ENCODE measurements around the gene CEACAM5. TPM values are rescaled to one million over a fixed set of nuclear protein-coding genes. Genes with fewer than 3 reads are reported as not detected.

The CEACAM5 gene
- total and polyA plus RNA-seq, 2 of the 4 experiments (the other 2 are of a cell fraction), result not detected

DNA sequence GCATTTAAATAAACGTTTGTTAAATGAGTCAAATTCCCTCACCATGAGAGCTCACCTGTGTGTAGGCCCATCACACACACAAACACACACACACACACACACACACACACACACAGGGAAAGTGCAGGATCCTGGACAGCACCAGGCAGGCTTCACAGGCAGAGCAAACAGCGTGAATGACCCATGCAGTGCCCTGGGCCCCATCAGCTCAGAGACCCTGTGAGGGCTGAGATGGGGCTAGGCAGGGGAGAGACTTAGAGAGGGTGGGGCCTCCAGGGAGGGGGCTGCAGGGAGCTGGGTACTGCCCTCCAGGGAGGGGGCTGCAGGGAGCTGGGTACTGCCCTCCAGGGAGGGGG is 8.5 kb upstream of the CEACAM5 start:
- dilution Hi-C loops (cut with HindIII; ENCODE audit: low sequenced_read_pairs, unreplicated experiment), result no loop called here
- DNase-seq (no peak), ATAC-seq (ENCODE audit: low read depth) (no peak)
- Histone ChIP-seq H3K56ac (ENCODE audit: extremely low read depth, insufficient read depth, low read length) (no peak overlapping the region), H2BK20ac (ENCODE audit: low read depth, low read length) (no peak overlapping the region), H4K20me1 (ENCODE audit: insufficient read depth, low read length) (no peaks in the 10 kb centered on the region), H3K4ac (ENCODE audit: low read depth, low read length) (no peak overlapping the region), H2BK5ac (ENCODE audit: low read depth, low read length, poor library complexity, severe bottlenecking) (no peak overlapping the region), H3K14ac (replicated peaks; ENCODE audit: low read depth, low read length) (no peak overlapping the region), H3K9ac (ENCODE audit: low read depth, low read length) (no peak overlapping the region), H3K36me3 (ENCODE audit: control insufficient read depth, insufficient read depth, low read length) (no peaks in the 10 kb centered on the region), H2BK120ac (ENCODE audit: low read depth, low read length) (no peak overlapping the region), H3K4me3 (ENCODE audit: insufficient read depth, low read depth, low read length) (no peak overlapping the region), H3K23ac (ENCODE audit: low read depth, low read length) (no peak overlapping the region), H3K27me3 (ENCODE audit: control insufficient read depth, insufficient read depth, low read length) (no peaks in the 10 kb centered on the region), H4K8ac (ENCODE audit: low read depth in 2 of 2, low read length in 2 of 2) (no peak overlapping the region), H3K9me3 (ENCODE audit: control insufficient read depth, insufficient read depth, low read length) (no peaks in the 10 kb centered on the region), H3K79me1 (ENCODE audit: low read depth in 1 of 2, low read length in 2 of 2) (no peaks in the 10 kb centered on the region), H3K4me2 (ENCODE audit: low read depth, low read length) (no peak overlapping the region), H4K5ac (ENCODE audit: low read depth, low read length) (no peak overlapping the region), H3K9me1 (ENCODE audit: insufficient read depth, low read length) (no peaks in the 10 kb centered on the region), H4K91ac (ENCODE audit: insufficient read depth, low read depth, low read length) (no peak overlapping the region), H2BK15ac (ENCODE audit: low read depth, low read length) (no peak overlapping the region), H2AFZ (replicated peaks; ENCODE audit: low read length, poor library complexity) (no peak overlapping the region), H3K27ac (ENCODE audit: insufficient read depth, low read length) (no peak overlapping the region), H2AK5ac (ENCODE audit: low read depth, low read length) (no peak overlapping the region), H2AK9ac (replicated peaks; ENCODE audit: low read depth, low read length, poor library complexity) (no peak overlapping the region), H3K4me1 (ENCODE audit: control insufficient read depth, insufficient read depth, low read length) (no peaks in the 10 kb centered on the region), H3K18ac (ENCODE audit: low read depth, low read length) (no peak overlapping the region)
- in situ Hi-C loops (cut with MboI; ENCODE audit: low sequenced_read_pairs), result no loop called here
- CTCF ChIA-PET, result no interaction called here
- TF ChIP-seq RCOR1 (IDR thresholded peaks at IDR 0.05; ENCODE audit: insufficient replicate concordance, low read length), result no peak
- no peak for TF ChIP-seq RAD21 (IDR thresholded peaks at IDR 0.05; ENCODE audit: low read length)
- TF ChIP-seq MXI1 (IDR thresholded peaks at IDR 0.05; ENCODE audit: borderline replicate concordance, low read depth, low read length), result no peak
- TF ChIP-seq CHD1 (IDR thresholded peaks at IDR 0.05; ENCODE audit: low read depth, low read length), result no peak
- TF ChIP-seq CEBPB (IDR thresholded peaks at IDR 0.05; ENCODE audit: low read depth, low read length), result no peak
- TF ChIP-seq, protein P1, sequence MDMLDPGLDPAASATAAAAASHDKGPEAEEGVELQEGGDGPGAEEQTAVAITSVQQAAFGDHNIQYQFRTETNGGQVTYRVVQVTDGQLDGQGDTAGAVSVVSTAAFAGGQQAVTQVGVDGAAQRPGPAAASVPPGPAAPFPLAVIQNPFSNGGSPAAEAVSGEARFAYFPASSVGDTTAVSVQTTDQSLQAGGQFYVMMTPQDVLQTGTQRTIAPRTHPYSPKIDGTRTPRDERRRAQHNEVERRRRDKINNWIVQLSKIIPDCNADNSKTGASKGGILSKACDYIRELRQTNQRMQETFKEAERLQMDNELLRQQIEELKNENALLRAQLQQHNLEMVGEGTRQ (IDR thresholded peaks at IDR 0.05; ENCODE audit: low read depth, low read length), result no peak
- TF ChIP-seq MAZ (IDR thresholded peaks at IDR 0.05; ENCODE audit: borderline replicate concordance, low read depth, low read length), result no peak
- TF ChIP-seq NFE2L2 (IDR thresholded peaks at IDR 0.05; ENCODE audit: low read depth, low read length), result no peak
- TF ChIP-seq MAFK (IDR thresholded peaks at IDR 0.05; ENCODE audit: low read depth, low read length), result no peak
- intact Hi-C loops (cut with micrococcal nuclease), result no loop called here
- POLR2A ChIA-PET (ENCODE audit: unreplicated experiment), result no interaction called here
- 0% methylated on average over 1 of the region's 2 CpGs; no CpG with 5 or more reads in 1 of the 2 experiments for WGBS, 2 experiments (ENCODE audit: extremely low coverage in 2 of 2, insufficient read length in 1 of 2)
- BruUV-seq (replicated peaks), result no TSS peak

Measured in IMR-90 (cell line).